Fibroblast of lung (primary cell): ENCODE data around the gene KLHL20. TPM values are rescaled to one million over a fixed set of nuclear protein-coding genes. Genes with fewer than 3 reads are reported as not detected.
"Not testable (repeated sequence)": the region's sequence is repeated elsewhere in the genome, so short reads cannot be mapped to it uniquely, and the experiment has no call there.

Experiments used
- DNase-seq, 2 donors: peaks; one replicate each; pipeline versions ENCODE4 v3.0.0 to v3.0.0-alpha.2; 2010; ENCODE audit warnings: low read depth in 2 of 2
- H2AFZ ChIP-seq: 2 replicates; pipeline ENCODE4 v1.5.1; 2012; ENCODE audit warnings: low read length, control low read depth, inconsistent platforms
- H3K27ac ChIP-seq: 2 replicates; pipeline ENCODE4 v1.5.1; 2011; ENCODE audit warnings: low read length, control low read depth; ENCODE audit not compliant: insufficient read depth
- H3K27me3 ChIP-seq: 2 replicates; pipeline ENCODE4 v1.5.1; 2011; ENCODE audit warnings: mild to moderate bottlenecking, low read length; ENCODE audit not compliant: control insufficient read depth, insufficient read depth
- H3K36me3 ChIP-seq: 2 replicates; pipeline ENCODE4 v1.5.1; 2011; ENCODE audit warnings: low read length; ENCODE audit not compliant: control insufficient read depth, insufficient read depth
- H3K4me1 ChIP-seq: 2 replicates; pipeline ENCODE4 v1.5.1; 2011; ENCODE audit warnings: low read length; ENCODE audit not compliant: control insufficient read depth, insufficient read depth; ENCODE audit errors: extremely low read depth
- H3K4me2 ChIP-seq: 2 replicates; pipeline ENCODE4 v1.5.1; 2011; ENCODE audit warnings: low read length, control low read depth; ENCODE audit not compliant: insufficient read depth; ENCODE audit errors: extremely low read depth
- H3K4me3 ChIP-seq, 4 experiments: fragments of 200-600 bp in 1 of 4; sonication (generic) in 1 of 4; replicated peaks in 1 of 4; 2 replicates each; pipeline ENCODE4 v1.5.1; 2011 to 2016; ENCODE audit warnings: low read length in 4 of 4, low read depth in 3 of 4, mild to moderate bottlenecking in 3 of 4, control low read depth in 2 of 4, inconsistent platforms in 1 of 4, mixed read lengths in 1 of 4; ENCODE audit not compliant: insufficient read depth in 1 of 4; ENCODE audit errors: control extremely low read depth in 1 of 4
- H3K79me2 ChIP-seq: 2 replicates; pipeline ENCODE4 v1.5.1; 2012; ENCODE audit warnings: mild to moderate bottlenecking, low read length, inconsistent platforms; ENCODE audit not compliant: control insufficient read depth, insufficient read depth
- H3K9ac ChIP-seq: 2 replicates; pipeline ENCODE4 v1.5.1; 2011; ENCODE audit warnings: mild to moderate bottlenecking, low read length, control low read depth; ENCODE audit not compliant: insufficient read depth
- H3K9me3 ChIP-seq: 2 replicates; pipeline ENCODE4 v1.5.1; 2012; ENCODE audit warnings: low read depth, low read length; ENCODE audit not compliant: control insufficient read depth, insufficient read depth
- H4K20me1 ChIP-seq: 2 replicates; pipeline ENCODE4 v1.5.1; 2011; ENCODE audit warnings: low read length; ENCODE audit not compliant: control insufficient read depth, insufficient read depth; ENCODE audit errors: extremely low read depth
- CTCF ChIP-seq, 2 donors: IDR thresholded peaks in 1 of 2; conservative IDR thresholded peaks in 1 of 2; 1 replicate in 1 of 2; 2 replicates in 1 of 2; pipeline ENCODE4 v1.5.1; 2011 to 2012; ENCODE audit warnings: low read length in 2 of 2, control low read depth in 1 of 2, inconsistent platforms in 1 of 2, low read depth in 1 of 2, mild to moderate bottlenecking in 1 of 2
- EZH2 ChIP-seq: IDR thresholded peaks from 2 replicates; pipeline ENCODE4 v1.5.1; 2012; ENCODE audit warnings: low read length, control low read depth, mild to moderate bottlenecking; ENCODE audit errors: missing control alignments
- polyA plus RNA-seq, 2 donors: library from polyadenylated mRNA; depleted of rRNA in 1 of 2; stranded (reverse) in 1 of 2; unstranded in 1 of 2; fragments of >200 nt; gene quantifications; 2 replicates each; pipeline ENCODE4 v1.2.1, GENCODE V29; 2011 to 2012; ENCODE audit warnings: missing spikeins in 1 of 2
- total RNA-seq: library from RNA; depleted of rRNA; stranded (reverse); fragments of >200 nt; gene quantifications from 2 replicates; pipeline ENCODE4 v1.2.1, GENCODE V29; 2014

Gene KLHL20
- total and polyA plus RNA-seq, 2 donors (not counting 1 experiment from before 2014, with no cell fraction given), result 29.2 to 47.2 TPM

GRCh38 chr1:173757666-173758065 lies 42.9 kb downstream of the KLHL20 start:
- H3K27me3 ChIP-seq, result no peaks in the 10 kb centered on the region
- no peak overlapping the region for H3K27ac ChIP-seq
- no peaks in the 10 kb centered on the region for H3K4me1 ChIP-seq
- H3K9me3 ChIP-seq, result no peaks in the 10 kb centered on the region
- H3K36me3 ChIP-seq, result no peaks in the 10 kb centered on the region
- no peaks in the 10 kb centered on the region for H3K79me2 ChIP-seq
- no peak overlapping the region for H3K4me3 ChIP-seq
- no peak for DNase-seq
- no peak overlapping the region for H3K9ac ChIP-seq
- no peak for TF ChIP-seq EZH2
- no peak for TF ChIP-seq CTCF (conservative IDR thresholded peaks at IDR 0.05 in 1 of 2, IDR thresholded peaks at IDR 0.05 in 1 of 2; ENCODE audit: low read depth in 1 of 2, low read length in 2 of 2)
- H3K4me2 ChIP-seq, result no peak overlapping the region
- H2AFZ ChIP-seq, result no peak overlapping the region
- no peaks in the 10 kb centered on the region for H4K20me1 ChIP-seq

DNA sequence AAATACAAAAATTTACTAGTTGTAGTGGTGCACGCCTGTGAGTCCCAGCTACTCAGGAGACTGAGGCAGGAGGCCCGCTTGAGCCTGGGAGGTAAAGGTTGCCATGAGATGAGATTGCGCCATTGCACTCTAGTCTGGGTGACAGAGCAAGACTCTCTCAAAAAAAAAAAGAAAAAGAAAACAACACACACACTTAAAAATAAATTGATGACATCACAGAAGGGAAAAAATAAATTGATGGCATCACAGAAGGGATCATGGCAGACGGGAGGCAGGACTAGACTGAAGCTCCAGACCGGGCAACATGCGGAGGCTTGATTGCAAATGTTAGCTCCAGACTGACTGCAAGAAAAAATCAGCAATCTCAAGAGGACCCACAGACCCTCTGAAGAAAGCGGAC lies 43.3 kb downstream of the KLHL20 start:
- no peaks in the 10 kb centered on the region for H3K36me3 ChIP-seq
- H3K9ac ChIP-seq, result no peak overlapping the region
- no peak overlapping the region for H3K4me2 ChIP-seq
- no peaks in the 10 kb centered on the region for H3K27me3 ChIP-seq
- no peaks in the 10 kb centered on the region for H3K79me2 ChIP-seq
- H3K9me3 ChIP-seq, result no peaks in the 10 kb centered on the region
- TF ChIP-seq EZH2 (no peak), CTCF (conservative IDR thresholded peaks at IDR 0.05 in 1 of 2, IDR thresholded peaks at IDR 0.05 in 1 of 2; ENCODE audit: low read depth in 1 of 2, low read length in 2 of 2) (no peak)
- H2AFZ ChIP-seq, result no peak overlapping the region
- no peak overlapping the region for H3K27ac ChIP-seq
- DNase-seq, result no peak
- H4K20me1 ChIP-seq, result no peaks in the 10 kb centered on the region
- H3K4me3 ChIP-seq, result no peak overlapping the region
- H3K4me1 ChIP-seq, result no peaks in the 10 kb centered on the region

DNA sequence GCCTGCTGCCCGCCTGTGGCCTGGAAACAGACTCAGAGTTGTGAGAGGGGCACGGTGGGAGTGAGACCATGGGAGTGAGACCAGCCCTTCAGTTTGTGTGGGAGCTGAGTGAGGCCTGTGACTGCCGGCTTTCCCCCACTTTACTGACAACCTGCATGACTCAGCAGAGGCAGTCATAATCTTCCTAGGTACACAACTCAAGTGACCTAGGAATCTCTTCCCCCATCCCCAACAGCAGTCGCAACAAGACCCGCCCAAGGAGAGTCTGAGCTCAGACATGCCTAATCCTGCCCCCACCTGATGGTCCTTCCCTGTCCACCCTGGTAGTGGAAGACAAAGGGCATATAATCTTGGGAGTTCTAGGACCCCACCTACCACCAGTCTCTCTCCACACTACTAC lies 44.2 kb downstream of the KLHL20 start:
- H3K4me2 ChIP-seq, result no peak overlapping the region
- H3K27me3 ChIP-seq, result no peaks in the 10 kb centered on the region
- H3K4me3 ChIP-seq, result no peak overlapping the region
- H3K9me3 ChIP-seq, result no peaks in the 10 kb centered on the region
- no peaks in the 10 kb centered on the region for H3K36me3 ChIP-seq
- no peaks in the 10 kb centered on the region for H3K79me2 ChIP-seq
- no peak overlapping the region for H3K9ac ChIP-seq
- H2AFZ ChIP-seq, result no peak overlapping the region
- TF ChIP-seq CTCF (conservative IDR thresholded peaks at IDR 0.05 in 1 of 2, IDR thresholded peaks at IDR 0.05 in 1 of 2; ENCODE audit: low read depth in 1 of 2, low read length in 2 of 2), result no peak
- TF ChIP-seq EZH2, result no peak
- no peaks in the 10 kb centered on the region for H4K20me1 ChIP-seq
- DNase-seq, result no peak
- H3K27ac ChIP-seq, result no peak overlapping the region
- H3K4me1 ChIP-seq, result no peaks in the 10 kb centered on the region

DNA sequence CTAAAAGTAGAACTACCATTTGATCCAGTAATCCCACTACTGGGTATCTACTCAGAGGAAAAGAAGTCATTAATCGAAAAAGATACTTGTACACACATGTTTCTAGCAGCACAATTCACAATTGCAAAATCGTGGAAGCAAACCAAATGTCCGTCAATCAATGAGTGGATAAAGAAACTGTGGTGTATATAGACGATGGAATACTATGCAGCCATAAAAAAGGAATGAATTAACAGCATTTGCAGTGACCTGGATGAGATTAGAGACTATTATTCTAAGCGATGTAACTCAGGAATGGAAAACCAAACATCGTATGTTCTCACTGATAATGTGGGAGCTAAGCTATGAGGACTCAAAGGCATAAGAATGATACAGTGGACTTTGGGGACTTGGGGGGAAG lies 49.5 kb downstream of the KLHL20 start:
- not testable (repeated sequence) for DNase-seq, H3K4me1 ChIP-seq, H3K9me3 ChIP-seq, H3K4me2 ChIP-seq, H3K36me3 ChIP-seq, H3K27me3 ChIP-seq, H4K20me1 ChIP-seq, H3K79me2 ChIP-seq, H2AFZ ChIP-seq, H3K9ac ChIP-seq, H3K4me3 ChIP-seq, H3K27ac ChIP-seq
